WERI-Rb-1 (cell line): ENCODE results near the gene TRAPPC5.

Source experiments
- DNase-seq: peaks from one replicate; pipeline ENCODE4 v3.0.0-alpha.2; 2020
- H3K27ac ChIP-seq: fragments of 250-450 bp; sonication (Bioruptor Pico); 2 replicates; pipeline ENCODE4 v1.5.1; 2020; ENCODE audit warnings: mild to moderate bottlenecking, moderate library complexity
- H3K27me3 ChIP-seq: fragments of 250-450 bp; sonication (Bioruptor Pico); 2 replicates; pipeline ENCODE4 v1.5.1; 2021; ENCODE audit warnings: mild to moderate bottlenecking, low read depth, moderate library complexity; ENCODE audit not compliant: insufficient read depth, severe bottlenecking
- H3K36me3 ChIP-seq: fragments of 250-450 bp; sonication (Bioruptor Pico); 2 replicates; pipeline ENCODE4 v1.5.1; 2020; ENCODE audit warnings: mild to moderate bottlenecking, moderate library complexity
- H3K4me3 ChIP-seq: 2 replicates; pipeline ENCODE4 v1.5.1; 2011; ENCODE audit warnings: low read depth, mild to moderate bottlenecking, control low read depth, low read length
- H3K9me3 ChIP-seq: fragments of 250-450 bp; sonication (Bioruptor Pico); 2 replicates; pipeline ENCODE4 v1.5.1; 2021; ENCODE audit warnings: mild to moderate bottlenecking, moderate library complexity; ENCODE audit not compliant: severe bottlenecking
- TF ChIP-seq, protein P1 (sequence below): IDR thresholded peaks from 2 replicates; pipeline ENCODE4 v1.5.1; 2011; ENCODE audit warnings: low read depth, mild to moderate bottlenecking, control low read depth, inconsistent platforms, low read length

TRAPPC5 gene

DNA sequence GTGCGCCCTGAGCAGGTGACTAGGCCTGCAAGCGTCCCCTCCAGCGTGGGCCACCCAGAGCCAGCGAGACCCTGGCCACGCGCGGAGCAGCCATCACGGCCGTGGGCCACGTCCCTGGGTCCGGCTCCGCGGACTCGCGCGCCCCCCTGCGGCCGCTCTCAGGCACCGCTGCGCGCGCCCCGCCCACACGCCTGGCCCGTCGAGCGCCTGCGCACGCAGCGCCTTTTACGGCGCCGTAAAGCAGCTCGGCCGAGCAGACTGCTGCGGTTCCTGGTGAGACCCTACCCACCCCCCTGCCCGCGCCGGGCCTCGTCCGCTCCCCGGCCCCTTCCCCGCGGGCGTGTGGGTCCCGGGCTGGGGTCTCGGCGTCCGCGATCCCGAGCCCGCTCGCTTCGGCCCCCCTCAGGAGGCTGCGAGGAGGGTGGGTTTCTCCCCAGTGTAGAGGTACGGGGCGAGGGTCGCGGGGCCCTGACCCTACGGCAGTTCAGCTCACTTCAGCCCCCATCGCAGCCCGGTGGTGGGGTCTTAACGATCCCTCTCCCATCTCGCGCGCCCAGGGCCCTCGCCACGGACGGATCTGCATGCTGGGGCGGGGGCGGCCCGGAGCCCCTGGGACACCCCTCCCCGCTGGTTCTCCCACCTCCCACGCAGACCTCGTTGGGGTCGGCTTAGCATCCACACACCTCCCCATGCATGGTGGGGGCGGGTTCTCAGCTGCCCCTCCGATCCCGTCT lies at the start of gene TRAPPC5:
Gene TRAPPC5 (plus strand): TSS at position 228 of the 734 bp plus-strand sequence. CDS start 1,421 bp downstream, outside the sequence.
- TF ChIP-seq, protein P1, sequence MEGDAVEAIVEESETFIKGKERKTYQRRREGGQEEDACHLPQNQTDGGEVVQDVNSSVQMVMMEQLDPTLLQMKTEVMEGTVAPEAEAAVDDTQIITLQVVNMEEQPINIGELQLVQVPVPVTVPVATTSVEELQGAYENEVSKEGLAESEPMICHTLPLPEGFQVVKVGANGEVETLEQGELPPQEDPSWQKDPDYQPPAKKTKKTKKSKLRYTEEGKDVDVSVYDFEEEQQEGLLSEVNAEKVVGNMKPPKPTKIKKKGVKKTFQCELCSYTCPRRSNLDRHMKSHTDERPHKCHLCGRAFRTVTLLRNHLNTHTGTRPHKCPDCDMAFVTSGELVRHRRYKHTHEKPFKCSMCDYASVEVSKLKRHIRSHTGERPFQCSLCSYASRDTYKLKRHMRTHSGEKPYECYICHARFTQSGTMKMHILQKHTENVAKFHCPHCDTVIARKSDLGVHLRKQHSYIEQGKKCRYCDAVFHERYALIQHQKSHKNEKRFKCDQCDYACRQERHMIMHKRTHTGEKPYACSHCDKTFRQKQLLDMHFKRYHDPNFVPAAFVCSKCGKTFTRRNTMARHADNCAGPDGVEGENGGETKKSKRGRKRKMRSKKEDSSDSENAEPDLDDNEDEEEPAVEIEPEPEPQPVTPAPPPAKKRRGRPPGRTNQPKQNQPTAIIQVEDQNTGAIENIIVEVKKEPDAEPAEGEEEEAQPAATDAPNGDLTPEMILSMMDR: peak; percentile 85
- peak within 1 kb of the TSS; percentile 75 for H3K27ac ChIP-seq
- DNase-seq: peak; percentile 85

DNA sequence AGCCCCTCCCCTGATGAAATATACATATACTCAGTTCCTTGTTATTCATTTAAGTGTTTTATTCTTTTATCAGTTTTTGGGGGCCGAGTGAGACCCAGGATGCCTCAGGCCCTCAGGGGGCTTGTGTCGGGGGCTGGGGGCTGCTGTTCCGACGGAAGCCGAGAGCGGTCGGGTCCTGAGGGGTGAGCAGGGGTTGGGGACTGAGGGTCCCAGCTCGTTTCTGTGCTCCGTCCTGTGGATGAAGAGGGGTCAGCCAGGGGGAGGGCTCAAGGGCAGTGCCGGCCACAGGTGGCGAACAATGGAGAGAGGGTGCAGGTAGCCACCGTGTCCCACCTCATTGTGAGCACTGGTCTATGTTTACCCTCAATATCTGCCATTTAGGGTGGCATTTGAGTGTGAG lies 49.1 kb upstream of the TRAPPC5 start:
- H3K36me3 ChIP-seq: peaks cover 22% of the 10 kb centered on the region
- no peak overlapping the region for H3K4me3 ChIP-seq
- TF ChIP-seq, protein P1: no peak
- H3K9me3 ChIP-seq: no peaks in the 10 kb centered on the region
- no peaks in the 10 kb centered on the region for H3K27me3 ChIP-seq
- no peak overlapping the region for H3K27ac ChIP-seq
- no peak for DNase-seq

More for the DNA sequence above, at the start of gene TRAPPC5:
- peak within 1 kb of the TSS; percentile 94 for H3K4me3 ChIP-seq
- H3K36me3 ChIP-seq: peaks cover 14% of the 10 kb centered on the region
- H3K9me3 ChIP-seq: no peaks in the 10 kb centered on the region
- H3K27me3 ChIP-seq: no peaks in the 10 kb centered on the region

DNA sequence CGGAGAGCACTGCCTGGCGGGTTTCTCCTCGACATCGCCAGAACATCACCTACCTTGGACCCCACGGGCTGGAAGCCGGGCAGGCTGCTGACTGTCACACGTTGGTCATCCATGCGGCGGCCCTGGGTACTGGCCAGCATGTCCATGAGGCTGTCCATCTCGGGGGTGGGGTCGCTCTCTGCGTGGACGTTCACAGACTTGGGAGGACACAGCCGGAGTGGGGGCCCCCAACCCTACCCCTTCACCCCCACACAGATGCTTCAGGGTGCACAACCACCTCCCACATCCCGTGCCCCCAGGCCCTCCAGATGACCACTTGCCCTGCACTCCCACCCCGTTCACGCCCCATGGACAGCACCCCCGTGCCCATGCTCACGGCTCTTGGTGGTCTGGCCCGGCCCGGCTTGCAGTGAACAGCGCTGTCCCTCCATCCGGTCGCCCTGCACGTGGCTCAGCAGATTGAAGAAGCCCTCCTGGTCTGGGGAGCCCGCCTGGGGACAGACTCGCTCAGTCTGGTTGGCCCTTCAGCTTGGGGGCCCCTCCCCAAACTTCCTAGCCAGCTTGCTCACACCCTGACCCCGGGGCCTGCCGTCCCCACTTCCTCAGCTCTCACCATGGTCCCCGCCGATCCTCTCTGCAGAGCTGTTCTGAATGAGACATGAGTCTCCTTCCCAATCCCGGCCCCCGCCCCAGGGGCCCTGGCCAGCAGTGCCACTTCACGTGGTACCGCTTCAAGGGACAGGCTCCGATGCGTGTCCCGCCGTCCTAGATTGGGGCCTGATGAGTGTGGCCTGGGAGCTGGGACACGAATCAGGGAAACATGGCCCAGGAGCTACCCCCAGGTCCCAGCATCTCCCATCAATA lies 48.1 kb upstream of the TRAPPC5 start:
- Histone ChIP-seq H3K9me3 (no peaks in the 10 kb centered on the region), H3K27me3 (no peaks in the 10 kb centered on the region), H3K4me3 (no peak overlapping the region), H3K27ac (no peak overlapping the region), H3K36me3 (peaks cover 16% of the 10 kb centered on the region)
- DNase-seq: no peak
- TF ChIP-seq, protein P1: no peak

DNA sequence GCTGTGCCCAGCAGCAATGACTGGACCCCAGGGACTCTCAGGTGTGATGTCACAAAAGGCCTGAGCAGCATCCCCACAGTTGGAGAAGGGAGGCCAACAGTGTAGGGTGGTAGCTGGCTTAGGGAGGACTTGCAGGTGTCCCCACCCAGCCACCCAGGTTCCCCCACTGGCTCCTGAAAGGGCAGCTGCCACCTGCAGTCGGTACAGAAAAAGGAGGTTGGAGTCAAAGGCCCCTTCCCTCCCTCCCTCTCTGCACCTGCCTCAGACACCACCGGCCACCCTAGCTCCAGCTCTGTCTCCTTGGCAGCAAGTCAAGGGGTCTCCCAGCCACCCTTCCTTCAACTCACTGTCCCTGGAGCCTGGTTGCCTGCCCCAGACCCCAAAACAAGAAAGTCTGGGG lies 46.9 kb upstream of the TRAPPC5 start, which contains the start of gene PCP2:
Gene PCP2 (minus strand): TSS at position 22 of the 400 bp plus-strand sequence. CDS start 262 bp downstream, outside the sequence.
- no peaks in the 10 kb centered on the region for H3K27me3 ChIP-seq
- TF ChIP-seq, protein P1: no peak
- no peak within 1 kb of the TSS for H3K4me3 ChIP-seq
- H3K9me3 ChIP-seq: no peaks in the 10 kb centered on the region
- H3K36me3 ChIP-seq: peaks cover 16% of the 10 kb centered on the region
- no peak within 1 kb of the TSS; the same call in 1 of the 2 replicates for H3K27ac ChIP-seq
- no peak for DNase-seq

DNA sequence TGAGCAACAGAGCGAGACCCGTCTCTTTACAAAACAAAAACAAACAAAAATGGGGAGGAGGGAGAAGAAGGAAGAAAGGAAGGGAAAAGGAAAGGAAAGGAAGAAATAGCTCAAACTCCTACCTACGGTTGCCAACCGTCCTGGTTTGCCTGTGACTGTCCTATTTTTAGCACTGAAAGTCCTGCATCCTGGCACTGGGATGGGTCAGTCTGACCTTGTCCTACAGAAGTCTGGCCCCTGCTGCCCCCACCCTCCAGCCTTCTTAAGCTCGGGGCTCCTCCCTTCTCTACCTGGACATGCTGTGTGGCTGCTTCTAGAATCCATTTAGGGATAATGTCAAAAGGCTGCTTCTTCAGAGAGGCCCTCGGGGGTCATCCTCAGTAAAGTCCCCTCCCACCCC lies 45.0 kb upstream of the TRAPPC5 start:
- TF ChIP-seq, protein P1: no peak

More for the DNA sequence above, 45.0 kb upstream of the TRAPPC5 start:
- no peaks in the 10 kb centered on the region for H3K27me3 ChIP-seq
- H3K36me3 ChIP-seq: peaks cover 12% of the 10 kb centered on the region
- no peaks in the 10 kb centered on the region for H3K9me3 ChIP-seq
- no peak for DNase-seq
- H3K27ac ChIP-seq: no peak overlapping the region
- H3K4me3 ChIP-seq: no peak overlapping the region
